ENCODE measurements around the gene TMEM88.

- TF ChIP-seq GATA2 (IDR thresholded peaks at IDR 0.05; ENCODE audit: low read depth, low read length) = no peak
- TF ChIP-seq GATA3 (IDR thresholded peaks at IDR 0.05; ENCODE audit: low read depth, low read length) = no peak
Observed at GRCh38 chr17:7854078-7854777, 638 bp upstream of the TMEM88 start.

Measured in SH-SY5Y (cell line).